ENCODE measurements around the gene PRKAB2. TPM values are rescaled to one million over a fixed set of nuclear protein-coding genes. Genes with fewer than 3 reads are reported as not detected.

PRKAB2 gene
- total RNA-seq (2022; extraction: Qiagen RNA extraction; ENCODE audit: low read depth) = 11.7 to 14.9 TPM (median 13.5 TPM) in 5 replicates

GRCh38 chr1:147172168-147173016, at the start of gene PRKAB2:
PRKAB2 (minus strand) TSS chr1:147172470; CDS start chr1:147172144, 326 bp downstream.

Other genes with a start within 250 kb of the PRKAB2 start
- gene NBPF12, start 234.1 kb downstream of the PRKAB2 start, total RNA-seq (2022; extraction: Qiagen RNA extraction; ENCODE audit: low read depth) = 5.2 to 7.4 TPM (median 7.0 TPM) in 5 replicates
- gene FMO5, start 52.9 kb upstream of the PRKAB2 start, total RNA-seq (2022; extraction: Qiagen RNA extraction; ENCODE audit: low read depth) = 0.20 to 0.38 TPM (median 0.28 TPM) in 5 replicates
- 33.5 to 35.9 TPM (median 33.9 TPM) in 5 replicates for gene CHD1L, start 70.2 kb upstream of the PRKAB2 start, total RNA-seq (2022; extraction: Qiagen RNA extraction; ENCODE audit: low read depth)

Data from A549 treated with DMSO at 1 μM for 4 hours (cell line).